ENCODE data around the gene XAGE1B.
"Not testable (repeated sequence)": the region's sequence is repeated elsewhere in the genome, so short reads cannot be mapped to it uniquely, and the experiment has no call there.

The XAGE1B gene

GRCh38 chrX:52511126-52511525 is 5.7 kb downstream of the XAGE1B start:
- not testable (repeated sequence) for H3K27ac ChIP-seq (ENCODE audit: low read length); H3K4me1 ChIP-seq (ENCODE audit: low read length); H3K4me3 ChIP-seq (ENCODE audit: low read length); H3K79me2 ChIP-seq (ENCODE audit: low read length); H3K9me3 ChIP-seq (ENCODE audit: insufficient read depth, low read length); H2AFZ ChIP-seq (ENCODE audit: low read depth, low read length); H3K9ac ChIP-seq (ENCODE audit: low read length); H3K4me2 ChIP-seq (ENCODE audit: low read length); H4K20me1 ChIP-seq (ENCODE audit: insufficient read depth, low read length); H3K27me3 ChIP-seq (ENCODE audit: low read depth, low read length); H3K36me3 ChIP-seq (replicated peaks; ENCODE audit: low read depth, low read length)

DNA sequence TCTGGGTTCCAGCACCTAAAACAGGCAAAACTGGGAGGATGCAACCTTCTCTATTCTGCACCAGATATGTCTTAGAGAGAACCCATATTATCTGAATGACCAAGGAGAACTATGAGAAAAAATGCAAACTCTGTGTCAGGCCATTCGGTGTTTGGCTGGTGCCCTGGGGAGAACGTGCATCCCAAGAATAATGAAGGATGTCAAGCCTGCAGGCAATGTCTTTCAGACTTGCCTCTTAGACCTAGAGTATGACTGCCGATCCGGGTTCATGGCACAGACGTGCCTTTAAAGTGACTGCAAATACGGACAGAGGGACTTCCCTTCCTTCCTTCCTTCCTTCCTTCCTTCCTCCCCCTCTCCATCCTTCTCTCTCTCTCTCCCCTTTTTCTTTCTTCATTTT is 6.9 kb downstream of the XAGE1B start:
- TF ChIP-seq, protein P1, sequence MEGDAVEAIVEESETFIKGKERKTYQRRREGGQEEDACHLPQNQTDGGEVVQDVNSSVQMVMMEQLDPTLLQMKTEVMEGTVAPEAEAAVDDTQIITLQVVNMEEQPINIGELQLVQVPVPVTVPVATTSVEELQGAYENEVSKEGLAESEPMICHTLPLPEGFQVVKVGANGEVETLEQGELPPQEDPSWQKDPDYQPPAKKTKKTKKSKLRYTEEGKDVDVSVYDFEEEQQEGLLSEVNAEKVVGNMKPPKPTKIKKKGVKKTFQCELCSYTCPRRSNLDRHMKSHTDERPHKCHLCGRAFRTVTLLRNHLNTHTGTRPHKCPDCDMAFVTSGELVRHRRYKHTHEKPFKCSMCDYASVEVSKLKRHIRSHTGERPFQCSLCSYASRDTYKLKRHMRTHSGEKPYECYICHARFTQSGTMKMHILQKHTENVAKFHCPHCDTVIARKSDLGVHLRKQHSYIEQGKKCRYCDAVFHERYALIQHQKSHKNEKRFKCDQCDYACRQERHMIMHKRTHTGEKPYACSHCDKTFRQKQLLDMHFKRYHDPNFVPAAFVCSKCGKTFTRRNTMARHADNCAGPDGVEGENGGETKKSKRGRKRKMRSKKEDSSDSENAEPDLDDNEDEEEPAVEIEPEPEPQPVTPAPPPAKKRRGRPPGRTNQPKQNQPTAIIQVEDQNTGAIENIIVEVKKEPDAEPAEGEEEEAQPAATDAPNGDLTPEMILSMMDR (IDR thresholded peaks at IDR 0.05; ENCODE audit: low read depth, low read length) = no peak
- TF ChIP-seq EZH2phosphoT487 (IDR thresholded peaks at IDR 0.05; ENCODE audit: low read depth) = no peak
- H3K4me1 ChIP-seq (ENCODE audit: low read length) = no peaks in the 10 kb centered on the region
- no peak overlapping the region for H3K4me2 ChIP-seq (ENCODE audit: low read length)
- no peaks in the 10 kb centered on the region for H3K27me3 ChIP-seq (ENCODE audit: low read depth, low read length)
- no peaks in the 10 kb centered on the region for H3K79me2 ChIP-seq (ENCODE audit: low read length)
- H4K20me1 ChIP-seq (ENCODE audit: insufficient read depth, low read length) = no peaks in the 10 kb centered on the region
- H3K9me3 ChIP-seq (ENCODE audit: insufficient read depth, low read length) = no peaks in the 10 kb centered on the region
- no peak overlapping the region for H3K27ac ChIP-seq (ENCODE audit: low read length)
- no peak overlapping the region for H3K4me3 ChIP-seq (ENCODE audit: low read length)
- H3K36me3 ChIP-seq (replicated peaks; ENCODE audit: low read depth, low read length) = no peaks in the 10 kb centered on the region
- H3K9ac ChIP-seq (ENCODE audit: low read length) = no peak overlapping the region
- H2AFZ ChIP-seq (ENCODE audit: low read depth, low read length) = no peak overlapping the region

DNA sequence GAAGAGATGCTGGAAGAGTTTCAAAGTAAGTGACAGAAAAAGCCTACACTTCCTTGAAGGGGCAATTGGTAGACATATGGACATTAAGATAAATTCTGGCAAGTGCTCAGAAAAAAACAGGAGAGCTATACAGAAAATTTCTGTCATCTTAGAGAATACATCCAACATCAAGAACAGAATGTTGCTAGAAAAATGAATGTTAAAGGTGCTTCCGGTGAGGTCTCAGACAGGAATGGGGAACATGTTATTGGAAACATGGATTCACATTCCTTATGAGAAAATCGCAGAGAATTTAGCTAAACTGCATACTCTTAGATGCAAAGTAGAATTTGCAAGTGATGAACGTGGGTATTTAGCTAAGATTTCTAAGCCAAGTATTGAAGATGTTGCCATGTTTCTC is 9.5 kb downstream of the XAGE1B start:
- H3K79me2 ChIP-seq (ENCODE audit: low read length) = no peaks in the 10 kb centered on the region
- H3K9ac ChIP-seq (ENCODE audit: low read length) = no peak overlapping the region
- no peak overlapping the region for H3K27ac ChIP-seq (ENCODE audit: low read length)
- no peak overlapping the region for H3K4me2 ChIP-seq (ENCODE audit: low read length)
- H3K9me3 ChIP-seq (ENCODE audit: insufficient read depth, low read length) = no peaks in the 10 kb centered on the region
- TF ChIP-seq, protein P1 (IDR thresholded peaks at IDR 0.05; ENCODE audit: low read depth, low read length) = no peak
- no peak for TF ChIP-seq EZH2phosphoT487 (IDR thresholded peaks at IDR 0.05; ENCODE audit: low read depth)
- no peaks in the 10 kb centered on the region for H3K4me1 ChIP-seq (ENCODE audit: low read length)
- no peaks in the 10 kb centered on the region for H3K27me3 ChIP-seq (ENCODE audit: low read depth, low read length)
- H2AFZ ChIP-seq (ENCODE audit: low read depth, low read length) = no peak overlapping the region
- H4K20me1 ChIP-seq (ENCODE audit: insufficient read depth, low read length) = no peaks in the 10 kb centered on the region
- H3K4me3 ChIP-seq (ENCODE audit: low read length) = no peak overlapping the region
- H3K36me3 ChIP-seq (replicated peaks; ENCODE audit: low read depth, low read length) = no peaks in the 10 kb centered on the region

GRCh38 chrX:52504551-52504950 is 12.3 kb downstream of the XAGE1B start:
- TF ChIP-seq EZH2phosphoT487 (IDR thresholded peaks at IDR 0.05; ENCODE audit: low read depth) = no peak
- TF ChIP-seq, protein P1 (IDR thresholded peaks at IDR 0.05; ENCODE audit: low read depth, low read length) = no peak
- Histone ChIP-seq H3K27ac (ENCODE audit: low read length) (no peak overlapping the region), H3K36me3 (replicated peaks; ENCODE audit: low read depth, low read length) (no peaks in the 10 kb centered on the region), H3K79me2 (ENCODE audit: low read length) (no peaks in the 10 kb centered on the region), H3K4me1 (ENCODE audit: low read length) (no peaks in the 10 kb centered on the region), H3K4me3 (ENCODE audit: low read length) (no peak overlapping the region), H3K9ac (ENCODE audit: low read length) (no peak overlapping the region), H3K9me3 (ENCODE audit: insufficient read depth, low read length) (no peaks in the 10 kb centered on the region), H4K20me1 (ENCODE audit: insufficient read depth, low read length) (no peaks in the 10 kb centered on the region), H2AFZ (ENCODE audit: low read depth, low read length) (no peak overlapping the region), H3K4me2 (ENCODE audit: low read length) (no peak overlapping the region), H3K27me3 (ENCODE audit: low read depth, low read length) (no peaks in the 10 kb centered on the region)

DNA sequence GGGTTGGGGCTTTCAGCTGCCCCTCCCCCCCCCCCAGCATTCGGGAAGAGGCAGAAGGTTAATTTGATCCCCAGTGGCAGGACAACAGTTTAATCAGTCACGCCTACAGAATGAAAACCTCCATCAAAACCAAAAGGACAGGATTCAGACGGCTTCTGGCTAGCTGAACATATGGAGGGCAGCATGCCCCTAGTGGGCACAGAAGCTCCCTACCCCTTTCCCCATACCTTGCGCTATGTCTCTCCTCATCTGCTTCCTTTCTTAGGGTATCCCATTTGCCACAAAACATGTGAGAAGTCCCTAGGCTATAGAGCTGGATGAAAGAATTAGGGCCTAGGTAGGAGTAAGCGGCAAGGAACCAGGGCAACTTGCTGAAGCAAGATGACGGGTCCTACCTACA is 15.5 kb downstream of the XAGE1B start:
- H3K27ac ChIP-seq (ENCODE audit: low read length); H3K9me3 ChIP-seq (ENCODE audit: insufficient read depth, low read length): not testable (repeated sequence)

GRCh38 chrX:52496419-52496772 is 20.5 kb downstream of the XAGE1B start:
- H3K27ac ChIP-seq (ENCODE audit: low read length); H3K4me3 ChIP-seq (ENCODE audit: low read length); H3K9me3 ChIP-seq (ENCODE audit: insufficient read depth, low read length); H3K36me3 ChIP-seq (replicated peaks; ENCODE audit: low read depth, low read length); H3K9ac ChIP-seq (ENCODE audit: low read length); H2AFZ ChIP-seq (ENCODE audit: low read depth, low read length); H3K4me1 ChIP-seq (ENCODE audit: low read length); H3K27me3 ChIP-seq (ENCODE audit: low read depth, low read length); H3K4me2 ChIP-seq (ENCODE audit: low read length); H4K20me1 ChIP-seq (ENCODE audit: insufficient read depth, low read length); H3K79me2 ChIP-seq (ENCODE audit: low read length): not testable (repeated sequence)

More for the DNA sequence above, 15.5 kb downstream of the XAGE1B start:
- not testable (repeated sequence) for H3K27me3 ChIP-seq (ENCODE audit: low read depth, low read length); H4K20me1 ChIP-seq (ENCODE audit: insufficient read depth, low read length); H3K36me3 ChIP-seq (replicated peaks; ENCODE audit: low read depth, low read length); H3K79me2 ChIP-seq (ENCODE audit: low read length); H3K4me3 ChIP-seq (ENCODE audit: low read length); H3K9ac ChIP-seq (ENCODE audit: low read length); H3K4me2 ChIP-seq (ENCODE audit: low read length); H3K4me1 ChIP-seq (ENCODE audit: low read length); H2AFZ ChIP-seq (ENCODE audit: low read depth, low read length)

DNA sequence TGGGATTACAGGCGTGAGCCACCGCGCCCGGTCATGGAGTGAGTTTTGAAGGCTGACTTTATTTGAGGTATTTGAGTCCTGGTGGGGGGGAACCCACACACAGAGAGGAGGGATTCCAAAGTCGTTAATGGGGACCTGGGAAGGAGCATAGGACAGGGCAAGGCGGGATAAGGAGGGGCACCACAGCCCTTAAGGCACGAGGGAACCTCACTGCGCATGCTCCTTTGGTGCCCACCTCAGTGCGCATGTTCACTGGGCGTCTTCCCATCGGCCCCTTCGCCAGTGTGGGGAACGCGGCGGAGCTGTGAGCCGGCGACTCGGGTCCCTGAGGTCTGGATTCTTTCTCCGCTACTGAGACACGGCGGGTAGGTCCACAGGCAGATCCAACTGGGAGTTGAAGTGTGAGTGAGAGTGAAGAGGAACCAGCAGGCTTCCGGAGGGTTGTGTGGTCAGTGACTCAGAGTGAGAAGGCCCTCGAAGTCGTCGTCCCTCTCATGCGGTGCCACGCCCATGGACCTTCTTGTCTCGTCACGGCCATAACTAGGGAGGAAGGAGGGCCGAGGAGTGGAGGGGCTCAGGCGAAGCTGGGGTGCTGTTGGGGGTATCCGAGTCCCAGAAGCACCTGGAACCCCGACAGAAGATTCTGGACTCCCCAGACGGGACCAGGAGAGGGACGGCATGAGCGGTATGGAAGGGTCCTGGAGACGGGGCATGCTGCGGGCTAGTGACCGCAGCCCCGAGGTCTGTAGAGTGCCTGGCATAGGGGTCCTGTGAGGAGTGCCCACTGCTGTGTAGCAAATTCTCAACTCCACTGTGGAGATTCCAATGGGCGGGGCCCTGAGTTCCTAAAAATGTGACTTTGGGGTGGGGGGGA is 21.1 kb downstream of the XAGE1B start, which contains the start of gene XAGE1A:
Gene XAGE1A (plus strand): TSS at position 264 of the 874 bp plus-strand sequence. CDS start 1,554 bp downstream, outside the sequence.
- not testable (repeated sequence) for H3K4me3 ChIP-seq (ENCODE audit: low read length); H3K36me3 ChIP-seq (replicated peaks; ENCODE audit: low read depth, low read length)

More for the DNA sequence above, 21.1 kb downstream of the XAGE1B start, which contains the start of gene XAGE1A:
- not testable (repeated sequence) for H2AFZ ChIP-seq (ENCODE audit: low read depth, low read length); H3K9me3 ChIP-seq (ENCODE audit: insufficient read depth, low read length); H3K4me1 ChIP-seq (ENCODE audit: low read length); H3K79me2 ChIP-seq (ENCODE audit: low read length); H3K27ac ChIP-seq (ENCODE audit: low read length); H3K9ac ChIP-seq (ENCODE audit: low read length); H3K4me2 ChIP-seq (ENCODE audit: low read length); H4K20me1 ChIP-seq (ENCODE audit: insufficient read depth, low read length); H3K27me3 ChIP-seq (ENCODE audit: low read depth, low read length)
